ENCODE results near the gene STK17A.

The STK17A gene

DNA sequence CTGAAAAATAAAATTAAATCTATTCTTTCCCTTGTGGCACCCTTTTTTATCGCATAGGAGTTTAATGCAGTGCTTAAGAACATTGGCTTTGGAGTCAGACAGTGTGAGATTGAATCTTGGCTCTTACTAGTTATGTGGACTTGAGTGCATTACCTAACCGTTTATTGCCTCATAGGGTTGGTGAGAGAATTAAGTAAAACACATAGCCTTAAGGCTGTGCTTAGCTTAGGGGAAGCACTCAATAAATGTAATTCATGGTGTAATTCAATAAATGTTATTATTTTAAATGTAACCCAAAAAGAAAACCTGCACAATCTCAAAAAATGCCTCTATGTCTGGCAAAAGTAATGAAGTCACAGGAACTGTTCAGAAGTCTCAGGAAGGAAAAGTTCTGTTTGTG lies 2.7 kb downstream of the STK17A start (continued):
- TF ChIP-seq, protein P1, sequence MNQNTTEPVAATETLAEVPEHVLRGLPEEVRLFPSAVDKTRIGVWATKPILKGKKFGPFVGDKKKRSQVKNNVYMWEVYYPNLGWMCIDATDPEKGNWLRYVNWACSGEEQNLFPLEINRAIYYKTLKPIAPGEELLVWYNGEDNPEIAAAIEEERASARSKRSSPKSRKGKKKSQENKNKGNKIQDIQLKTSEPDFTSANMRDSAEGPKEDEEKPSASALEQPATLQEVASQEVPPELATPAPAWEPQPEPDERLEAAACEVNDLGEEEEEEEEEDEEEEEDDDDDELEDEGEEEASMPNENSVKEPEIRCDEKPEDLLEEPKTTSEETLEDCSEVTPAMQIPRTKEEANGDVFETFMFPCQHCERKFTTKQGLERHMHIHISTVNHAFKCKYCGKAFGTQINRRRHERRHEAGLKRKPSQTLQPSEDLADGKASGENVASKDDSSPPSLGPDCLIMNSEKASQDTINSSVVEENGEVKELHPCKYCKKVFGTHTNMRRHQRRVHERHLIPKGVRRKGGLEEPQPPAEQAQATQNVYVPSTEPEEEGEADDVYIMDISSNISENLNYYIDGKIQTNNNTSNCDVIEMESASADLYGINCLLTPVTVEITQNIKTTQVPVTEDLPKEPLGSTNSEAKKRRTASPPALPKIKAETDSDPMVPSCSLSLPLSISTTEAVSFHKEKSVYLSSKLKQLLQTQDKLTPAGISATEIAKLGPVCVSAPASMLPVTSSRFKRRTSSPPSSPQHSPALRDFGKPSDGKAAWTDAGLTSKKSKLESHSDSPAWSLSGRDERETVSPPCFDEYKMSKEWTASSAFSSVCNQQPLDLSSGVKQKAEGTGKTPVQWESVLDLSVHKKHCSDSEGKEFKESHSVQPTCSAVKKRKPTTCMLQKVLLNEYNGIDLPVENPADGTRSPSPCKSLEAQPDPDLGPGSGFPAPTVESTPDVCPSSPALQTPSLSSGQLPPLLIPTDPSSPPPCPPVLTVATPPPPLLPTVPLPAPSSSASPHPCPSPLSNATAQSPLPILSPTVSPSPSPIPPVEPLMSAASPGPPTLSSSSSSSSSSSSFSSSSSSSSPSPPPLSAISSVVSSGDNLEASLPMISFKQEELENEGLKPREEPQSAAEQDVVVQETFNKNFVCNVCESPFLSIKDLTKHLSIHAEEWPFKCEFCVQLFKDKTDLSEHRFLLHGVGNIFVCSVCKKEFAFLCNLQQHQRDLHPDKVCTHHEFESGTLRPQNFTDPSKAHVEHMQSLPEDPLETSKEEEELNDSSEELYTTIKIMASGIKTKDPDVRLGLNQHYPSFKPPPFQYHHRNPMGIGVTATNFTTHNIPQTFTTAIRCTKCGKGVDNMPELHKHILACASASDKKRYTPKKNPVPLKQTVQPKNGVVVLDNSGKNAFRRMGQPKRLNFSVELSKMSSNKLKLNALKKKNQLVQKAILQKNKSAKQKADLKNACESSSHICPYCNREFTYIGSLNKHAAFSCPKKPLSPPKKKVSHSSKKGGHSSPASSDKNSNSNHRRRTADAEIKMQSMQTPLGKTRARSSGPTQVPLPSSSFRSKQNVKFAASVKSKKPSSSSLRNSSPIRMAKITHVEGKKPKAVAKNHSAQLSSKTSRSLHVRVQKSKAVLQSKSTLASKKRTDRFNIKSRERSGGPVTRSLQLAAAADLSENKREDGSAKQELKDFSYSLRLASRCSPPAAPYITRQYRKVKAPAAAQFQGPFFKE (tag by site-specific recombination; IDR thresholded peaks at IDR 0.05; ENCODE audit: borderline replicate concordance), result no peak
- TF ChIP-seq, protein P2, sequence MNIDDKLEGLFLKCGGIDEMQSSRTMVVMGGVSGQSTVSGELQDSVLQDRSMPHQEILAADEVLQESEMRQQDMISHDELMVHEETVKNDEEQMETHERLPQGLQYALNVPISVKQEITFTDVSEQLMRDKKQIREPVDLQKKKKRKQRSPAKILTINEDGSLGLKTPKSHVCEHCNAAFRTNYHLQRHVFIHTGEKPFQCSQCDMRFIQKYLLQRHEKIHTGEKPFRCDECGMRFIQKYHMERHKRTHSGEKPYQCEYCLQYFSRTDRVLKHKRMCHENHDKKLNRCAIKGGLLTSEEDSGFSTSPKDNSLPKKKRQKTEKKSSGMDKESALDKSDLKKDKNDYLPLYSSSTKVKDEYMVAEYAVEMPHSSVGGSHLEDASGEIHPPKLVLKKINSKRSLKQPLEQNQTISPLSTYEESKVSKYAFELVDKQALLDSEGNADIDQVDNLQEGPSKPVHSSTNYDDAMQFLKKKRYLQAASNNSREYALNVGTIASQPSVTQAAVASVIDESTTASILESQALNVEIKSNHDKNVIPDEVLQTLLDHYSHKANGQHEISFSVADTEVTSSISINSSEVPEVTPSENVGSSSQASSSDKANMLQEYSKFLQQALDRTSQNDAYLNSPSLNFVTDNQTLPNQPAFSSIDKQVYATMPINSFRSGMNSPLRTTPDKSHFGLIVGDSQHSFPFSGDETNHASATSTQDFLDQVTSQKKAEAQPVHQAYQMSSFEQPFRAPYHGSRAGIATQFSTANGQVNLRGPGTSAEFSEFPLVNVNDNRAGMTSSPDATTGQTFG (tag by site-specific recombination; IDR thresholded peaks at IDR 0.05; ENCODE audit: borderline replicate concordance), result no peak
- TF ChIP-seq ZNF629 (tag by site-specific recombination; IDR thresholded peaks at IDR 0.05) (peak; percentile 73), YY1 (tag by site-specific recombination; IDR thresholded peaks at IDR 0.05) (no peak), ZBTB7A (tag by site-specific recombination; IDR thresholded peaks at IDR 0.05; ENCODE audit: low read depth) (no peak), ZNF266 (tag by site-specific recombination; IDR thresholded peaks at IDR 0.05; ENCODE audit: low read depth) (no peak), ZNF404 (tag by site-specific recombination; IDR thresholded peaks at IDR 0.05) (no peak), ZNF596 (tag by site-specific recombination; IDR thresholded peaks at IDR 0.05) (no peak), ZNF561 (tag by site-specific recombination; IDR thresholded peaks at IDR 0.05; ENCODE audit: borderline replicate concordance) (0 out of 2 replicates have a peak, but pooled peaks have one; percentile 27)
- TF ChIP-seq, protein P3, sequence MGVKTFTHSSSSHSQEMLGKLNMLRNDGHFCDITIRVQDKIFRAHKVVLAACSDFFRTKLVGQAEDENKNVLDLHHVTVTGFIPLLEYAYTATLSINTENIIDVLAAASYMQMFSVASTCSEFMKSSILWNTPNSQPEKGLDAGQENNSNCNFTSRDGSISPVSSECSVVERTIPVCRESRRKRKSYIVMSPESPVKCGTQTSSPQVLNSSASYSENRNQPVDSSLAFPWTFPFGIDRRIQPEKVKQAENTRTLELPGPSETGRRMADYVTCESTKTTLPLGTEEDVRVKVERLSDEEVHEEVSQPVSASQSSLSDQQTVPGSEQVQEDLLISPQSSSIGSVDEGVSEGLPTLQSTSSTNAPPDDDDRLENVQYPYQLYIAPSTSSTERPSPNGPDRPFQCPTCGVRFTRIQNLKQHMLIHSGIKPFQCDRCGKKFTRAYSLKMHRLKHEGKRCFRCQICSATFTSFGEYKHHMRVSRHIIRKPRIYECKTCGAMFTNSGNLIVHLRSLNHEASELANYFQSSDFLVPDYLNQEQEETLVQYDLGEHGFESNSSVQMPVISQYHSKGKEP (tag by site-specific recombination; IDR thresholded peaks at IDR 0.05), result 0 out of 2 replicates have a peak, but pooled peaks have one; percentile 15

DNA sequence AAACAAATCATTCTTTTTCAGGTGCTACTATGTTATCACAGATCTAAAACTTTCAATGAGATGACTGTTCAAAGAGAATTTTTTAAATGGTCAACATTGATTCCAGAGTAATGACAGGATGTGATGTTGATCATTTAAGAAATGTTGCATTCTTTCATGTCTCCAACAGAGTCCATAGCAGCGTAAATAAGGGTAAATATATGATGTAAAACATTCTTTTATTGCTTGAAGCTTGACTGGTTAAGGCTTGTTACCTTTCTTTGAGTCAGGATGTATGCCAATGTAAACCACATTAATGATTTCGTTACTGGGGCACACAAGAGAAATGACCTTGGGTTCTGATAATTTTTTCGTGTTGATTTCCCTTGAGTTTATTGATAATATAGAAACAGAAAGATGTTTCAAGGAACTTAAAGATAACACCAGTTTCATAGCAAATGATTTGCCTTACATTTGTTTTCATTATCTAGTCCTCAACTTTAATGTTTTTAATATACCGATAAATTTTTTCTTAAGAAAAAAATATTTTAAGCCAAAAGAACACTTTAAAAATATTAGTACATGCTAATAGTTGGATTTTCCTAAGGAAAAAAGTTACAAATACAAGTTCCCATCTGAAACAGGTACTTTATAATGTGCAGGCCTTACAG lies 3.5 kb downstream of the STK17A start:
- H3K9me3 ChIP-seq (ENCODE audit: control insufficient read depth, insufficient read depth, low read depth, low read length), result no peaks in the 10 kb centered on the region
- ChIA-PET POLR2A (no interaction called here), CTCF (interaction anchor here (0.5 to 1.7 kb wide), 5 partner anchors 80 to 252 kb away, joined by 4 to 6 read pairs (median 4); no protein-coding TSS in a partner anchor)
- H3K36me3 ChIP-seq (ENCODE audit: control insufficient read depth in 2 of 2, insufficient read depth in 1 of 2, low read length in 2 of 2), result no peaks in the 10 kb centered on the region
- peaks cover 32% of the 10 kb centered on the region for H3K4me1 ChIP-seq (ENCODE audit: control insufficient read depth, insufficient read depth, low read length)
- H3K27ac ChIP-seq (ENCODE audit: extremely low read depth, low read depth, low read length), result no peak overlapping the region
- no peak overlapping the region for H3K4me3 ChIP-seq (ENCODE audit: low read depth, low read length)
- TF ChIP-seq BCL11B (tag by site-specific recombination; IDR thresholded peaks at IDR 0.05; ENCODE audit: low read depth), result no peak
- TF ChIP-seq ZNF174 (tag by site-specific recombination; IDR thresholded peaks at IDR 0.05), result no peak
- TF ChIP-seq, protein P4, sequence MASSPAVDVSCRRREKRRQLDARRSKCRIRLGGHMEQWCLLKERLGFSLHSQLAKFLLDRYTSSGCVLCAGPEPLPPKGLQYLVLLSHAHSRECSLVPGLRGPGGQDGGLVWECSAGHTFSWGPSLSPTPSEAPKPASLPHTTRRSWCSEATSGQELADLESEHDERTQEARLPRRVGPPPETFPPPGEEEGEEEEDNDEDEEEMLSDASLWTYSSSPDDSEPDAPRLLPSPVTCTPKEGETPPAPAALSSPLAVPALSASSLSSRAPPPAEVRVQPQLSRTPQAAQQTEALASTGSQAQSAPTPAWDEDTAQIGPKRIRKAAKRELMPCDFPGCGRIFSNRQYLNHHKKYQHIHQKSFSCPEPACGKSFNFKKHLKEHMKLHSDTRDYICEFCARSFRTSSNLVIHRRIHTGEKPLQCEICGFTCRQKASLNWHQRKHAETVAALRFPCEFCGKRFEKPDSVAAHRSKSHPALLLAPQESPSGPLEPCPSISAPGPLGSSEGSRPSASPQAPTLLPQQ (tag by site-specific recombination; IDR thresholded peaks at IDR 0.05), result peak; percentile 71
- no peak for TF ChIP-seq ZNF311 (tag by site-specific recombination; IDR thresholded peaks at IDR 0.05; ENCODE audit: borderline replicate concordance)
- TF ChIP-seq ZNF366 (tag by site-specific recombination; conservative IDR thresholded peaks at IDR 0.05), result 0 out of 2 replicates have a peak, but pooled peaks have one; percentile 34
- peak; percentile 82 for TF ChIP-seq ZNF629 (tag by site-specific recombination; IDR thresholded peaks at IDR 0.05)
- TF ChIP-seq FEZF1 (tag by site-specific recombination; IDR thresholded peaks at IDR 0.05), result peak; percentile 70
- TF ChIP-seq, protein P5, sequence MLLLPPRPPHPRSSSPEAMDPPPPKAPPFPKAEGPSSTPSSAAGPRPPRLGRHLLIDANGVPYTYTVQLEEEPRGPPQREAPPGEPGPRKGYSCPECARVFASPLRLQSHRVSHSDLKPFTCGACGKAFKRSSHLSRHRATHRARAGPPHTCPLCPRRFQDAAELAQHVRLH (tag by site-specific recombination; IDR thresholded peaks at IDR 0.05), result no peak
- peak; percentile 80 for TF ChIP-seq ZNF600 (tag by site-specific recombination; IDR thresholded peaks at IDR 0.05)
- TF ChIP-seq IKZF3 (tag by site-specific recombination; IDR thresholded peaks at IDR 0.05), result 0 out of 2 replicates have a peak, but pooled peaks have one; percentile 37
- TF ChIP-seq ZNF16 (tag by site-specific recombination; IDR thresholded peaks at IDR 0.05; ENCODE audit: low read depth), result no peak
- TF ChIP-seq ZNF426 (tag by site-specific recombination; IDR thresholded peaks at IDR 0.05), result no peak
- no peak for TF ChIP-seq YY2 (tag by site-specific recombination; IDR thresholded peaks at IDR 0.05)
- TF ChIP-seq ZNF146 (tag by site-specific recombination; IDR thresholded peaks at IDR 0.05), result peak; percentile 47; the same call in 1 of the 2 replicates
- TF ChIP-seq ZNF843 (tag by site-specific recombination; IDR thresholded peaks at IDR 0.05), result peak; percentile 32; the same call in 1 of the 2 replicates
- TF ChIP-seq ZBTB20 (tag by site-specific recombination; IDR thresholded peaks at IDR 0.05), result no peak
